ENCODE data around the gene IRX4. TPM values are rescaled to one million over a fixed set of nuclear protein-coding genes. Genes with fewer than 3 reads are reported as not detected.

Gene IRX4
- total RNA-seq, 4 donors from 2014 or later = 0.78 to 1.7 TPM; not detected in 2

GRCh38 chr5:1840741-1841521 is 41.8 kb downstream of the IRX4 start:
- H3K4me1 ChIP-seq = no peaks in the 10 kb centered on the region
- no peak overlapping the region for H3K4me3 ChIP-seq
- no peak overlapping the region for H3K27ac ChIP-seq
- peaks cover 0 to 20% (median 16%) of the 10 kb centered on the region in 3 donors for H3K27me3 ChIP-seq
- H3K9me3 ChIP-seq = no peaks in the 10 kb centered on the region
- intact Hi-C loops (cut with DNase I; ENCODE audit: low total_unique reads) = no loop called here
- in situ Hi-C loops (cut with MboI; ENCODE audit: low sequenced_read_pairs in 4 of 4) = no loop called here
- TF ChIP-seq POLR2A (IDR thresholded peaks at IDR 0.05) = no peak
- TF ChIP-seq, protein P1, sequence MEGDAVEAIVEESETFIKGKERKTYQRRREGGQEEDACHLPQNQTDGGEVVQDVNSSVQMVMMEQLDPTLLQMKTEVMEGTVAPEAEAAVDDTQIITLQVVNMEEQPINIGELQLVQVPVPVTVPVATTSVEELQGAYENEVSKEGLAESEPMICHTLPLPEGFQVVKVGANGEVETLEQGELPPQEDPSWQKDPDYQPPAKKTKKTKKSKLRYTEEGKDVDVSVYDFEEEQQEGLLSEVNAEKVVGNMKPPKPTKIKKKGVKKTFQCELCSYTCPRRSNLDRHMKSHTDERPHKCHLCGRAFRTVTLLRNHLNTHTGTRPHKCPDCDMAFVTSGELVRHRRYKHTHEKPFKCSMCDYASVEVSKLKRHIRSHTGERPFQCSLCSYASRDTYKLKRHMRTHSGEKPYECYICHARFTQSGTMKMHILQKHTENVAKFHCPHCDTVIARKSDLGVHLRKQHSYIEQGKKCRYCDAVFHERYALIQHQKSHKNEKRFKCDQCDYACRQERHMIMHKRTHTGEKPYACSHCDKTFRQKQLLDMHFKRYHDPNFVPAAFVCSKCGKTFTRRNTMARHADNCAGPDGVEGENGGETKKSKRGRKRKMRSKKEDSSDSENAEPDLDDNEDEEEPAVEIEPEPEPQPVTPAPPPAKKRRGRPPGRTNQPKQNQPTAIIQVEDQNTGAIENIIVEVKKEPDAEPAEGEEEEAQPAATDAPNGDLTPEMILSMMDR (IDR thresholded peaks at IDR 0.05 in 4 of 5, conservative IDR thresholded peaks at IDR 0.05 in 1 of 5) = no peak
- DNase-seq = no peak
- no peaks in the 10 kb centered on the region for H3K36me3 ChIP-seq
- no peak for ATAC-seq

- Histone ChIP-seq H3K27ac (no peak overlapping the region), H3K9me3 (no peaks in the 10 kb centered on the region), H3K4me3 (no peak overlapping the region), H3K27me3 (peaks cover 0 to 20% (median 16%) of the 10 kb centered on the region in 3 donors), H3K36me3 (no peaks in the 10 kb centered on the region), H3K4me1 (no peaks in the 10 kb centered on the region)
- DNase-seq (no peak), ATAC-seq (no peak)
- intact Hi-C loops (cut with DNase I; ENCODE audit: low total_unique reads) (no loop called here), in situ Hi-C loops (cut with MboI; ENCODE audit: low sequenced_read_pairs in 4 of 4) (no loop called here)
- TF ChIP-seq, protein P1 (IDR thresholded peaks at IDR 0.05 in 4 of 5, conservative IDR thresholded peaks at IDR 0.05 in 1 of 5) = no peak
- TF ChIP-seq POLR2A (IDR thresholded peaks at IDR 0.05) = no peak
Observed at GRCh38 chr5:1840071-1840547, 42.6 kb downstream of the IRX4 start.

GRCh38 chr5:1838013-1838412 is 44.7 kb downstream of the IRX4 start:
- H3K4me3 ChIP-seq = no peak overlapping the region
- peaks cover 0 to 12% (median 11%) of the 10 kb centered on the region in 3 donors for H3K27me3 ChIP-seq
- H3K4me1 ChIP-seq = no peaks in the 10 kb centered on the region
- intact Hi-C loops (cut with DNase I; ENCODE audit: low total_unique reads) = no loop called here
- no peak overlapping the region for H3K27ac ChIP-seq
- no peak for ATAC-seq
- H3K9me3 ChIP-seq = no peaks in the 10 kb centered on the region
- DNase-seq = no peak
- in situ Hi-C loops (cut with MboI; ENCODE audit: low sequenced_read_pairs in 4 of 4) = no loop called here
- no peak for TF ChIP-seq POLR2A (IDR thresholded peaks at IDR 0.05)
- TF ChIP-seq, protein P1 (IDR thresholded peaks at IDR 0.05 in 4 of 5, conservative IDR thresholded peaks at IDR 0.05 in 1 of 5) = no peak
- H3K36me3 ChIP-seq = no peaks in the 10 kb centered on the region

DNA sequence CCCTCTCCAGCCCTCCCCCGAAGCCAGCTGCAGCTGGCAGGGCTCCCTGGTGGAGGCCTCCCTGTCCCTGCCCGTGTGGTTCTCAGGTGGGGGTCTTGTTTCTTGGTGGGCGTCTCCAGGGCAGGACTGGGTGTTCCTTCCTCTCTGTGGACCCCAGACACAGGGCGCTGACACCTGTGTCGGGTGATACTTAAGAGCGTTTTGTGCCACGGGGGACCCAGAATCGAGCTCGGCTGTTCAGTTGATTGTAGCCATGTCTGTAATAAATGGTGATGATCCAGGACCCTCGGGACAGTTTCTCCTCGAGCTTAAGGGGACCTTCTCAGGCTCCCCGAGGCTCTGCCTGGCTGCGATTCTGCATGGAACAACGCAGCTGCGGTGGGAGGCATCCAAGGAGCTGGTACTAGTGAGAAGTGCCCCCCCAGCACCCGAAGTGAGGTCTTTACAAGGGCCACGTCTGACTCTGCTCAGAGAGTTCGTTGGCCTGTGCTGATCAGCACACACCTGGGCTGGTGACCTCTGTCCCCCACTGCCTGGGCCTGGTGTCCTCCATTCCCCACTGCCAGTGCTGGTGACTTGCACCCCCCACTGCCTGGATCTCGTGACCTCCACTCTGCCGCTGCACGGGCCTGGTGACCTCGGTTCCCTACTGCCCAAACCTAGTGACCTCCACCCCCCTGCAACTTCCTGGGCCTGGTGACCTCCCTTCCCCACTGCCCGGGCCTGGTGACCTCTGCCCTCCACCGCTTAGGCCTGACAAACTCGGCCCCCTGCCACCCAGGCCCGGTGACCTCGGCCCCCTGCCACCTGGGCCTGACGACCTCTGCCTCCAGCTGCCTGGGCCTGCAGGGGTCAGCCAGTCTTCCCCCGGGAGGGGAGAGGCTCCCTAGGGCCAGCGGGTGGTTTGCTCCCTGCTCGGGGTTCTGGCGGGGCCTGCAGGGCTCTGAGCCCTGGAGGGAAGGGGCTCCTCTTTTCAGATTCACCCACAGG is 45.5 kb downstream of the IRX4 start:
- Histone ChIP-seq H3K4me3 (no peak overlapping the region), H3K36me3 (no peaks in the 10 kb centered on the region), H3K9me3 (no peaks in the 10 kb centered on the region), H3K27ac (no peak overlapping the region), H3K4me1 (no peaks in the 10 kb centered on the region), H3K27me3 (peaks cover 0 to 10% (median 9%) of the 10 kb centered on the region in 3 donors)
- in situ Hi-C loops (cut with MboI; ENCODE audit: low sequenced_read_pairs in 4 of 4) (no loop called here), intact Hi-C loops (cut with DNase I; ENCODE audit: low total_unique reads) (no loop called here)
- no peak for DNase-seq
- TF ChIP-seq, protein P1 (IDR thresholded peaks at IDR 0.05 in 4 of 5, conservative IDR thresholded peaks at IDR 0.05 in 1 of 5) = no peak
- TF ChIP-seq POLR2A (IDR thresholded peaks at IDR 0.05) = no peak
- no peak for ATAC-seq

Data from gastrocnemius medialis (tissue), 4 donors.